Neural cell (in vitro differentiated cells): Measurements from ENCODE around the gene CLASP1.

Experiments used
- CTCF ChIP-seq: fragments of 450-650 bp; IDR thresholded peaks from 2 replicates; pipeline ENCODE4 v1.5.1; 2014; ENCODE audit warnings: antibody characterized with exemption, mild to moderate bottlenecking, moderate library complexity; ENCODE audit not compliant: poor library complexity, severe bottlenecking
- EZH2 ChIP-seq: fragments of 200-600, 300-800 bp; shearing (Covaris generic), sonication (generic); IDR thresholded peaks from 2 replicates; pipeline ENCODE4 v1.6.1; 2014; ENCODE audit warnings: antibody characterized with exemption, low read length, borderline replicate concordance, mild to moderate bottlenecking; ENCODE audit not compliant: insufficient read depth, poor library complexity, severe bottlenecking
- RAD21 ChIP-seq: fragments of 450-650 bp; conservative IDR thresholded peaks from 2 replicates; pipeline ENCODE4 v1.6.1; 2014; ENCODE audit warnings: antibody characterized with exemption, mild to moderate bottlenecking, moderate library complexity
- TF ChIP-seq, protein P1 (sequence below): IDR thresholded peaks from 2 replicates; pipeline ENCODE4 v1.6.1; 2012; ENCODE audit warnings: borderline replicate concordance

DNA sequence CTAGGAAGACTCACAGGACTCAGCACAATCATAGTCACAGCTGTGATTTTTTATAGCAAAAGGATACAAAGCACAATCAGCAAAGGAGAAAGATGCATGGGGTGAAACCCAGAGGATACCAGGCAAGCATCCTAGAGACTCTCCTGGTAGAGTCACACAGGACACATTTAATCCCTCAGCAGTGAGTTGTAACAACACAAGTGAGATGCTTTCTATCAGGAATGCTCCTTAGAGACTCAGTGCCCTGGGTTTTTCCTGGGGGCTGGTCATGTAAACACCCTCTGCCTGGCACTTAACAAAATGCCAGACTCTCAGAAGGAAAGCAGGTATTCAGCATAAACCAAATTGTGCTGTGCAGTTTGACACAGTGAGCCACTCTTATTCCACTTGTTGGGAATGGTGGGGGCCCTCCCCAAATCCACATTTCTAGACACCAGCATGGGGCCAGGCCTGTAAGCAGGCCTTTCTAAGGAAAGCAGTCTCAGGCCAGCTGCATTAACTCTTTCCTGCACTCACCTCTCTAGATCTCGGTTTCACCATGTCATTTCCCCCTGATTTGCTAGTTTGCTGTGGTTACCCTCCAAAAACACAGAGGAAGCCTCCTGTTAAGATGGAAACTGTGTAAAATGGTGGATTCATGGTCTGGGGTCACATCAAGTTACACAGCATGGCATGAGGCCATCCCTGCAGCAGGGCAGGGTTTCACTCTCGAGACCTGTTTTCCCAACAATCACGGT, 135.5 kb downstream of the CLASP1 start:
- TF ChIP-seq, protein P1, sequence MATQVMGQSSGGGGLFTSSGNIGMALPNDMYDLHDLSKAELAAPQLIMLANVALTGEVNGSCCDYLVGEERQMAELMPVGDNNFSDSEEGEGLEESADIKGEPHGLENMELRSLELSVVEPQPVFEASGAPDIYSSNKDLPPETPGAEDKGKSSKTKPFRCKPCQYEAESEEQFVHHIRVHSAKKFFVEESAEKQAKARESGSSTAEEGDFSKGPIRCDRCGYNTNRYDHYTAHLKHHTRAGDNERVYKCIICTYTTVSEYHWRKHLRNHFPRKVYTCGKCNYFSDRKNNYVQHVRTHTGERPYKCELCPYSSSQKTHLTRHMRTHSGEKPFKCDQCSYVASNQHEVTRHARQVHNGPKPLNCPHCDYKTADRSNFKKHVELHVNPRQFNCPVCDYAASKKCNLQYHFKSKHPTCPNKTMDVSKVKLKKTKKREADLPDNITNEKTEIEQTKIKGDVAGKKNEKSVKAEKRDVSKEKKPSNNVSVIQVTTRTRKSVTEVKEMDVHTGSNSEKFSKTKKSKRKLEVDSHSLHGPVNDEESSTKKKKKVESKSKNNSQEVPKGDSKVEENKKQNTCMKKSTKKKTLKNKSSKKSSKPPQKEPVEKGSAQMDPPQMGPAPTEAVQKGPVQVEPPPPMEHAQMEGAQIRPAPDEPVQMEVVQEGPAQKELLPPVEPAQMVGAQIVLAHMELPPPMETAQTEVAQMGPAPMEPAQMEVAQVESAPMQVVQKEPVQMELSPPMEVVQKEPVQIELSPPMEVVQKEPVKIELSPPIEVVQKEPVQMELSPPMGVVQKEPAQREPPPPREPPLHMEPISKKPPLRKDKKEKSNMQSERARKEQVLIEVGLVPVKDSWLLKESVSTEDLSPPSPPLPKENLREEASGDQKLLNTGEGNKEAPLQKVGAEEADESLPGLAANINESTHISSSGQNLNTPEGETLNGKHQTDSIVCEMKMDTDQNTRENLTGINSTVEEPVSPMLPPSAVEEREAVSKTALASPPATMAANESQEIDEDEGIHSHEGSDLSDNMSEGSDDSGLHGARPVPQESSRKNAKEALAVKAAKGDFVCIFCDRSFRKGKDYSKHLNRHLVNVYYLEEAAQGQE: no peak
- no peak for TF ChIP-seq CTCF
- TF ChIP-seq RAD21: no peak
- TF ChIP-seq EZH2: no peak
